Measurements from ENCODE around the gene CEP97. TPM values are rescaled to one million over a fixed set of nuclear protein-coding genes. Genes with fewer than 3 reads are reported as not detected.
A peak's percentile ranks its signal among the peaks of the same experiment; 100 is the strongest.

Gene CEP97
- total and polyA plus RNA-seq, 9 of the 15 experiments (the other 6 are each of a cell fraction or from before 2014, with no cell fraction given), result 2.0 to 10.1 (median 4.3) TPM

GRCh38 chr3:101675709-101676215, 48.7 kb upstream of the CEP97 start (continued):
- TF ChIP-seq CEBPZ (IDR thresholded peaks at IDR 0.05; ENCODE audit: borderline replicate concordance, low read depth, low read length) (no peak), XRCC5 (IDR thresholded peaks at IDR 0.05; ENCODE audit: low read depth, low read length) (no peak), KLF6 (CRISPR knock-in tag; IDR thresholded peaks at IDR 0.05; ENCODE audit: borderline replicate concordance) (no peak), EHMT2 (IDR thresholded peaks at IDR 0.05) (no peak), ADNP (tag; IDR thresholded peaks at IDR 0.05) (no peak), NKRF (IDR thresholded peaks at IDR 0.05; ENCODE audit: borderline replicate concordance) (peak; percentile 57; the same call in 1 of the 2 replicates), LCOR (CRISPR knock-in tag; IDR thresholded peaks at IDR 0.05) (no peak), ZSCAN29 (IDR thresholded peaks at IDR 0.05) (no peak), SMARCA5 (IDR thresholded peaks at IDR 0.05) (0 out of 2 replicates have a peak, but pooled peaks have one; percentile 36), RNF219 (CRISPR knock-in tag; IDR thresholded peaks at IDR 0.05) (no peak), TRIM25 (IDR thresholded peaks at IDR 0.05; ENCODE audit: borderline replicate concordance) (no peak), HCFC1 (IDR thresholded peaks at IDR 0.05; ENCODE audit: low read depth, low read length) (no peak), HLTF (IDR thresholded peaks at IDR 0.05) (no peak), JUN (IDR thresholded peaks at IDR 0.05; ENCODE audit: borderline replicate concordance, low read depth, low read length) (no peak), JUN (CRISPR knock-in tag; IDR thresholded peaks at IDR 0.05; ENCODE audit: borderline replicate concordance) (no peak)
- TF ChIP-seq, protein P1, sequence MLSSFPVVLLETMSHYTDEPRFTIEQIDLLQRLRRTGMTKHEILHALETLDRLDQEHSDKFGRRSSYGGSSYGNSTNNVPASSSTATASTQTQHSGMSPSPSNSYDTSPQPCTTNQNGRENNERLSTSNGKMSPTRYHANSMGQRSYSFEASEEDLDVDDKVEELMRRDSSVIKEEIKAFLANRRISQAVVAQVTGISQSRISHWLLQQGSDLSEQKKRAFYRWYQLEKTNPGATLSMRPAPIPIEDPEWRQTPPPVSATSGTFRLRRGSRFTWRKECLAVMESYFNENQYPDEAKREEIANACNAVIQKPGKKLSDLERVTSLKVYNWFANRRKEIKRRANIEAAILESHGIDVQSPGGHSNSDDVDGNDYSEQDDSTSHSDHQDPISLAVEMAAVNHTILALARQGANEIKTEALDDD (IDR thresholded peaks at IDR 0.05), result no peak

Data from K562 (cell line).